ENCODE measurements around the gene NRN1L. TPM values are rescaled to one million over a fixed set of nuclear protein-coding genes. Genes with fewer than 3 reads are reported as not detected.

The NRN1L gene
- total RNA-seq, 1 donor from 2014 or later, result not detected

GRCh38 chr16:67924140-67924906 is 39.6 kb downstream of the NRN1L start:
- no peak for DNase-seq (ENCODE audit: extremely low spot score in 2 of 2)
- Histone ChIP-seq H3K4me1 (peaks cover 50% of the 10 kb centered on the region), H3K27ac (no peak overlapping the region), H3K27me3 (no peaks in the 10 kb centered on the region), H3K4me3 (no peak overlapping the region), H3K9me3 (no peaks in the 10 kb centered on the region), H3K36me3 (peaks cover 0 to 23% of the 10 kb centered on the region in 2 donors)
- intact Hi-C loops (cut with DNase I), result no loop called here
- no peak for TF ChIP-seq CTCF (IDR thresholded peaks at IDR 0.05)
- TF ChIP-seq POLR2A (IDR thresholded peaks at IDR 0.05), result no peak
- TF ChIP-seq POLR2AphosphoS5 (IDR thresholded peaks at IDR 0.05; ENCODE audit: insufficient read depth in 1 of 2, low read depth in 1 of 2), result no peak

- peaks cover 0 to 30% of the 10 kb centered on the region in 2 donors for H3K36me3 ChIP-seq
- no peak for TF ChIP-seq POLR2A (IDR thresholded peaks at IDR 0.05)
- no peak for TF ChIP-seq POLR2AphosphoS5 (IDR thresholded peaks at IDR 0.05; ENCODE audit: insufficient read depth in 1 of 2, low read depth in 1 of 2)
- no peak for TF ChIP-seq CTCF (IDR thresholded peaks at IDR 0.05)
- peak overlapping the region; percentile 42 for H3K27ac ChIP-seq
- no peaks in the 10 kb centered on the region for H3K9me3 ChIP-seq
- intact Hi-C loops (cut with DNase I), result loop anchor here (5.0 kb wide), 1 partner anchor 44 kb away; the partner anchor contains the start of gene NRN1L
- no peak overlapping the region for H3K4me3 ChIP-seq
- peaks cover 39% of the 10 kb centered on the region for H3K4me1 ChIP-seq
- H3K27me3 ChIP-seq, result no peaks in the 10 kb centered on the region
- no peak for DNase-seq (ENCODE audit: extremely low spot score in 2 of 2)
Measured at GRCh38 chr16:67926181-67926750, 41.6 kb downstream of the NRN1L start.

- H3K27me3 ChIP-seq, result no peaks in the 10 kb centered on the region
- H3K27ac ChIP-seq, result no peak overlapping the region
- TF ChIP-seq CTCF (IDR thresholded peaks at IDR 0.05) (no peak), POLR2A (IDR thresholded peaks at IDR 0.05) (no peak), POLR2AphosphoS5 (IDR thresholded peaks at IDR 0.05; ENCODE audit: insufficient read depth in 1 of 2, low read depth in 1 of 2) (no peak)
- peaks cover 34% of the 10 kb centered on the region for H3K4me1 ChIP-seq
- intact Hi-C loops (cut with DNase I), result loop anchor here (5.0 kb wide), 1 partner anchor 45 kb away; the partner anchor contains the start of gene NRN1L
- H3K9me3 ChIP-seq, result no peaks in the 10 kb centered on the region
- peaks cover 0 to 30% of the 10 kb centered on the region in 2 donors for H3K36me3 ChIP-seq
- no peak for DNase-seq (ENCODE audit: extremely low spot score in 2 of 2)
- no peak overlapping the region for H3K4me3 ChIP-seq
Measured at GRCh38 chr16:67927131-67927941, 42.7 kb downstream of the NRN1L start.

GRCh38 chr16:67928147-67928546 is 43.5 kb downstream of the NRN1L start:
- Histone ChIP-seq H3K27me3 (no peaks in the 10 kb centered on the region), H3K9me3 (no peaks in the 10 kb centered on the region), H3K36me3 (peaks cover 0 to 30% of the 10 kb centered on the region in 2 donors), H3K4me1 (peaks cover 28% of the 10 kb centered on the region), H3K4me3 (no peak overlapping the region), H3K27ac (no peak overlapping the region)
- no peak for DNase-seq (ENCODE audit: extremely low spot score in 2 of 2)
- TF ChIP-seq POLR2A (IDR thresholded peaks at IDR 0.05), result no peak
- no peak for TF ChIP-seq CTCF (IDR thresholded peaks at IDR 0.05)
- no peak for TF ChIP-seq POLR2AphosphoS5 (IDR thresholded peaks at IDR 0.05; ENCODE audit: insufficient read depth in 1 of 2, low read depth in 1 of 2)
- intact Hi-C loops (cut with DNase I), result loop anchor here (5.0 kb wide), 1 partner anchor 46 kb away; the partner anchor contains the start of gene NRN1L
